Panc1 (cell line): Measurements from ENCODE around the gene OR6B2. TPM values are rescaled to one million over a fixed set of nuclear protein-coding genes. Genes with fewer than 3 reads are reported as not detected.

Source experiments
- ATAC-seq: fragments of 200-7000 bp; cut with Tn5 transposase; 2 replicates; pipeline ENCODE4 v1.9.1; 2020; ENCODE audit warnings: mild to moderate bottlenecking, moderate library complexity
- BruUV-seq: library from RNA; stranded (reverse); fragments of 400-500 nt; replicated peaks from 2 replicates; lab custom pipeline; 2021; lab: Mats Ljungman, UMichigan
- CTCF ChIA-PET: fragments of 300-600 bp; sonication (Branson Sonifier 250); formaldehyde crosslinking; loops from one replicate; lab custom pipeline; 2022; ENCODE audit warnings: antibody characterized with exemption; lab: Charles Lee
- POLR2A ChIA-PET: fragments of 300-600 bp; sonication (Branson Sonifier 250); formaldehyde crosslinking; loops from one replicate; lab custom pipeline; 2022; ENCODE audit warnings: antibody characterized with exemption; lab: Charles Lee
- DNase-seq: peaks from one replicate; pipeline ENCODE4 v3.0.0-alpha.2; 2010; ENCODE audit warnings: low read depth, low spot score
- H3K27ac ChIP-seq: 2 replicates; pipeline ENCODE4 v1.5.1; 2011; ENCODE audit warnings: mild to moderate bottlenecking, low read length, inconsistent platforms
- H3K27me3 ChIP-seq: fragments of 200-500 bp; sonication (Bioruptor generic); 2 replicates; pipeline ENCODE4 v1.6.0; 2014; ENCODE audit warnings: low read length, inconsistent platforms; ENCODE audit not compliant: control insufficient read depth, insufficient read depth
- H3K36me3 ChIP-seq: fragments of 200-500 bp; sonication (Bioruptor generic); 2 replicates; pipeline ENCODE4 v1.5.1; 2014; ENCODE audit warnings: inconsistent platforms, mild to moderate bottlenecking, low read length, moderate library complexity; ENCODE audit not compliant: control insufficient read depth, insufficient read depth
- H3K4me1 ChIP-seq: 2 replicates; pipeline ENCODE4 v1.5.1; 2011; ENCODE audit warnings: inconsistent platforms, mild to moderate bottlenecking, low read length, moderate library complexity; ENCODE audit not compliant: control insufficient read depth, insufficient read depth
- H3K4me3 ChIP-seq, 2 experiments: 2 replicates each; pipeline ENCODE4 v1.5.1; 2011 to 2012; ENCODE audit warnings: low read depth in 2 of 2, low read length in 2 of 2, mild to moderate bottlenecking in 2 of 2, inconsistent platforms in 1 of 2, moderate library complexity in 1 of 2
- H3K9me3 ChIP-seq: fragments of 200-500 bp; sonication (Bioruptor generic); 2 replicates; pipeline ENCODE4 v1.5.1; 2014; ENCODE audit warnings: low read depth, mild to moderate bottlenecking, inconsistent platforms, low read length, moderate library complexity; ENCODE audit not compliant: control insufficient read depth, insufficient read depth
- CTCF ChIP-seq: fragments of 450-650 bp; IDR thresholded peaks from 2 replicates; pipeline ENCODE4 v1.5.1; 2017; ENCODE audit warnings: mild to moderate bottlenecking
- POLR2AphosphoS5 ChIP-seq: IDR thresholded peaks from 2 replicates; pipeline ENCODE4 v1.6.1; 2012; ENCODE audit warnings: mild to moderate bottlenecking, low read depth, low read length, moderate library complexity
- REST ChIP-seq, 2 experiments: IDR thresholded peaks; 2 replicates each; pipeline ENCODE4 v1.6.1; 2011 to 2012; ENCODE audit warnings: low read depth in 2 of 2, control low read depth in 1 of 2, low read length in 1 of 2, mild to moderate bottlenecking in 1 of 2, moderate library complexity in 1 of 2; ENCODE audit not compliant: insufficient read depth in 1 of 2
- SIN3A ChIP-seq: IDR thresholded peaks from 2 replicates; pipeline ENCODE4 v1.6.1; 2012; ENCODE audit warnings: low read depth, mild to moderate bottlenecking, low read length, moderate library complexity, borderline replicate concordance; ENCODE audit not compliant: insufficient read depth
- TCF7L2 ChIP-seq: IDR thresholded peaks from 2 replicates; pipeline ENCODE4 v1.6.1; 2011; ENCODE audit warnings: mild to moderate bottlenecking, low read depth, low read length, inconsistent platforms
- in situ Hi-C: cut with HindIII; loops from 2 replicates; pipeline ENCODE4 v1.10.0; 2016; ENCODE audit warnings: low sequenced_read_pairs, low pct_unique_long_range_greater_than_20kb
- intact Hi-C: fragments of 100-400 bp; cut with micrococcal nuclease; formaldehyde crosslinking; loops from one replicate; pipeline ENCODE4 v1.10.0; 2022; ENCODE audit not compliant: unreplicated experiment
- total RNA-seq: library from RNA; stranded (reverse); gene quantifications from one replicate; pipeline ENCODE4 v1.2.1, GENCODE V29; 2021; ENCODE audit not compliant: unreplicated experiment

OR6B2 gene
- total RNA-seq, 1 experiment from 2014 or later: not detected

DNA sequence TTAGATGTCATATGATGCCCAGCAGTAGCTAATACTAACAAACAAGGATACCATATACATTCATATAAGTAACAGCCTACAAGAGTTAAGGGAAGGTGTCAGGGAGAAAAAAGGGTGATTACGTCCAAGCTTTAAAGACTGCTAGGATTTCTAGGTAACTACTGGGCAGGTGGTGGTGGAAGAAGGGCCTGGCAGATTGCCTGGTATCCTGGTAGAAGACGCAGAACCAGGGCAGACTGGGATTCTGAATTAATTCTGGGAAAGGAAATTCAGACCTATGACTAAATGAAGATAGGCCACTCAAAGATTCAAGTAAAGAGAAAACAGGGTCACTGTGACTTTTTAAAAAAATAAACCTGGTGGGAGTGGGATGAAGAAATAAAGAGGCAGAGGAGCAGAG lies 36.9 kb downstream of the OR6B2 start:
- Histone ChIP-seq H3K4me1 (no peaks in the 10 kb centered on the region), H3K27ac (no peak overlapping the region), H3K9me3 (no peaks in the 10 kb centered on the region), H3K4me3 (no peak overlapping the region), H3K36me3 (peaks cover 15% of the 10 kb centered on the region), H3K27me3 (no peaks in the 10 kb centered on the region)
- in situ Hi-C loops: no loop called here
- ChIA-PET CTCF (no interaction called here), POLR2A (no interaction called here)
- intact Hi-C loops: no loop called here
- ATAC-seq (no peak), DNase-seq (no peak)
- TF ChIP-seq SIN3A: no peak
- TF ChIP-seq CTCF: no peak
- no peak for TF ChIP-seq REST (IDR thresholded peaks at IDR 0.05; ENCODE audit: insufficient read depth in 1 of 2, low read depth in 2 of 2, low read length in 1 of 2)
- TF ChIP-seq POLR2AphosphoS5: no peak
- TF ChIP-seq TCF7L2: no peak
- BruUV-seq: no TSS peak

GRCh38 chr2:239991689-239992314 lies 38.4 kb downstream of the OR6B2 start:
- peaks cover 13% of the 10 kb centered on the region for H3K36me3 ChIP-seq
- intact Hi-C loops (no loop called here), in situ Hi-C loops (no loop called here)
- H3K27me3 ChIP-seq: no peaks in the 10 kb centered on the region
- H3K4me1 ChIP-seq: no peaks in the 10 kb centered on the region
- ChIA-PET POLR2A (no interaction called here), CTCF (no interaction called here)
- TF ChIP-seq POLR2AphosphoS5 (no peak), CTCF (peak; percentile 82; the same call in 1 of the 2 replicates)
- BruUV-seq: no TSS peak
- no peak overlapping the region for H3K4me3 ChIP-seq
- ATAC-seq (no peak; the same call in 1 of the 2 replicates), DNase-seq (peak; percentile 12)
- no peaks in the 10 kb centered on the region for H3K9me3 ChIP-seq
- no peak overlapping the region for H3K27ac ChIP-seq
